Mononuclear cell (primary cell): Measurements from ENCODE around the gene RAB39A. TPM values are rescaled to one million over a fixed set of nuclear protein-coding genes. Genes with fewer than 3 reads are reported as not detected.
A peak's percentile ranks its signal among the peaks of the same experiment; 100 is the strongest.

Source experiments
- H3K27me3 ChIP-seq: 2 replicates; pipeline ENCODE4 v1.6.0; 2011; ENCODE audit warnings: low read length, control low read depth; ENCODE audit not compliant: insufficient read depth
- H3K4me1 ChIP-seq: 2 replicates; pipeline ENCODE4 v1.5.1; 2011; ENCODE audit warnings: mild to moderate bottlenecking, low read length, control low read depth; ENCODE audit not compliant: insufficient read depth
- H3K4me3 ChIP-seq: 2 replicates; pipeline ENCODE4 v1.5.1; 2011; ENCODE audit warnings: mild to moderate bottlenecking, low read length, moderate library complexity
- H3K9me3 ChIP-seq: 2 replicates; pipeline ENCODE4 v1.5.1; 2011; ENCODE audit warnings: low read depth, mild to moderate bottlenecking, control low read depth, low read length
- total RNA-seq: library from RNA; depleted of rRNA; stranded (reverse); fragments of >200 nt; gene quantifications from one replicate; pipeline ENCODE4 v1.2.3, GENCODE V29; 2012

The RAB39A gene
- total RNA-seq, 1 donor: 1.6 TPM

- H3K4me1 ChIP-seq: no peaks in the 10 kb centered on the region
- no peak overlapping the region for H3K4me3 ChIP-seq
- no peaks in the 10 kb centered on the region for H3K27me3 ChIP-seq
- H3K9me3 ChIP-seq: no peaks in the 10 kb centered on the region
Observed at GRCh38 chr11:107996006-107996776, 67.9 kb downstream of the RAB39A start.

GRCh38 chr11:107998761-107999160 lies 70.5 kb downstream of the RAB39A start:
- Histone ChIP-seq H3K4me1 (no peaks in the 10 kb centered on the region), H3K27me3 (no peaks in the 10 kb centered on the region), H3K9me3 (no peaks in the 10 kb centered on the region), H3K4me3 (no peak overlapping the region)

GRCh38 chr11:107999759-108000455 lies 71.7 kb downstream of the RAB39A start:
- Histone ChIP-seq H3K4me1 (no peaks in the 10 kb centered on the region), H3K9me3 (no peaks in the 10 kb centered on the region), H3K4me3 (no peak overlapping the region), H3K27me3 (no peaks in the 10 kb centered on the region)

- Histone ChIP-seq H3K4me3 (no peak overlapping the region), H3K9me3 (no peaks in the 10 kb centered on the region), H3K27me3 (no peaks in the 10 kb centered on the region), H3K4me1 (no peaks in the 10 kb centered on the region)
Observed at GRCh38 chr11:108002476-108002875, 74.2 kb downstream of the RAB39A start.

- peaks cover 3% of the 10 kb centered on the region for H3K4me1 ChIP-seq
- no peak overlapping the region for H3K4me3 ChIP-seq
- H3K27me3 ChIP-seq: no peaks in the 10 kb centered on the region
- no peaks in the 10 kb centered on the region for H3K9me3 ChIP-seq
Observed at GRCh38 chr11:108003623-108004022, 75.4 kb downstream of the RAB39A start.

- Histone ChIP-seq H3K4me3 (no peak overlapping the region), H3K4me1 (peaks cover 32% of the 10 kb centered on the region), H3K9me3 (no peaks in the 10 kb centered on the region), H3K27me3 (no peaks in the 10 kb centered on the region)
Observed at GRCh38 chr11:108007819-108008218, 79.6 kb downstream of the RAB39A start.

GRCh38 chr11:108008656-108009496 lies 80.6 kb downstream of the RAB39A start, which contains the start of gene CUL5:
Gene CUL5 (plus strand): TSS chr11:108008898. CDS start chr11:108009349, 451 bp downstream.
- Histone ChIP-seq H3K4me1 (peaks cover 32% of the 10 kb centered on the region), H3K27me3 (no peaks in the 10 kb centered on the region), H3K4me3 (peak within 1 kb of the TSS; percentile 100), H3K9me3 (no peaks in the 10 kb centered on the region)

GRCh38 chr11:108009497-108010370 lies 81.5 kb downstream of the RAB39A start:
- H3K4me3 ChIP-seq: peak overlapping the region; percentile 100
- no peaks in the 10 kb centered on the region for H3K27me3 ChIP-seq
- no peaks in the 10 kb centered on the region for H3K9me3 ChIP-seq
- H3K4me1 ChIP-seq: peaks cover 32% of the 10 kb centered on the region

- Histone ChIP-seq H3K4me1 (peaks cover 41% of the 10 kb centered on the region), H3K4me3 (no peak overlapping the region), H3K9me3 (no peaks in the 10 kb centered on the region), H3K27me3 (no peaks in the 10 kb centered on the region)
Observed at GRCh38 chr11:108012139-108012725, 84.0 kb downstream of the RAB39A start.

Other genes starting within 250 kb of the RAB39A start
- gene SLN, start 216.4 kb upstream of the RAB39A start, total RNA-seq: not detected
- 6.8 TPM for gene SLC35F2, start 69.7 kb upstream of the RAB39A start, total RNA-seq
- gene CUL5, start 80.5 kb downstream of the RAB39A start, total RNA-seq: 121 TPM
- 11.2 TPM for gene ACAT1, start 193.1 kb downstream of the RAB39A start, total RNA-seq